ENCODE measurements around the gene CYB5A.
A peak's percentile ranks its signal among the peaks of the same experiment; 100 is the strongest.
"Not testable (repeated sequence)": the region's sequence is repeated elsewhere in the genome, so short reads cannot be mapped to it uniquely, and the experiment has no call there.

CYB5A gene

DNA sequence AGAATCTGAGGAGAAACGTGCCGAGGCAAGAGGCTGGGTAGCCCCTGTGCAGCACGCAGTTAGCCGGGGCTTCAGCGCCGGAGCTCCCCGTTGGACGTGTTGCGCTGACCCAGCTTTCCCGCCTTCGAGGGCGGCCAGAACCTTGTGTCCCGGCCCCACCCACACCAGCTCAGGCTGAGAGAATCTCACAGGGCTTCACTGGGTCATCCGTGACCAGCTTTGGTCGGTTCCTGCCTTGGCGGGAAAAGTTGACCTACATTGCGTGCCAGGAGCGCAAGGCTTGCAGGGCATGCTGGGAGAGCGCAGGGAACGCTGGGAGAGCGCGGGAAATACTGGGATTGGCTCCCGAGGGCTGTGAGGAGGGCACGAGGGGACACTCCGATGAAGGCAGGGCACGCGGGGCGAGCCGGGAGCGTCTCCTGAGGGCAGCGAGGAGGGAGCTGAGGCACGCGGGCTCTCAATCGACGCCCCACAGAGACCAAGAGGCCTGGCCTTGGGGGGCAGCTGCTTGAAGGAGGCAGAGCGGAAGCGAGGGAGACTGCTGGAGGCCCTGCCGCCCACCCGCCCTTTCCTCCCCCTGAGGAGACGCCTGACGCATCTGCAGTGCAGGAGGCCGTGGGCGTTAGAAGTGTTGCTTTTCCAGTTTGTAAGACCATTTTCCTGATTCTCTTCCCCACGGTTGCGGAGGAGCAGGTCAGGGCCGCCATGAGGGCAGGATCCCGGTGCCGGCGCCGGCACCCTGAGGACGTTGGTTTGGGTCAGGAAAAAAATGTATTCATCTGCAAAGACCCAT, 23.9 kb upstream of the CYB5A start, which contains the start of gene C18orf63:
Gene C18orf63, plus strand, starts transcription at position 376 of the 793 bp plus-strand sequence. CDS start 2,027 bp downstream, outside the sequence.
- in situ Hi-C loops (cut with HindIII; ENCODE audit: low pct_unique_long_range_greater_than_20kb, low sequenced_read_pairs) = no loop called here
- TF ChIP-seq JUND (IDR thresholded peaks at IDR 0.05; ENCODE audit: low read depth) = no peak
- no peak for DNase-seq (ENCODE audit: low read depth in 1 of 2, low spot score in 1 of 2)

GRCh38 chr18:74314759-74315463, 23.1 kb upstream of the CYB5A start:
- no peak for TF ChIP-seq JUND (IDR thresholded peaks at IDR 0.05; ENCODE audit: low read depth)
- in situ Hi-C loops (cut with HindIII; ENCODE audit: low pct_unique_long_range_greater_than_20kb, low sequenced_read_pairs) = no loop called here

GRCh38 chr18:74311000-74311399, 19.2 kb upstream of the CYB5A start:
- in situ Hi-C loops (cut with HindIII; ENCODE audit: low pct_unique_long_range_greater_than_20kb, low sequenced_read_pairs) = no loop called here
- no peak for DNase-seq (ENCODE audit: low read depth in 1 of 2, low spot score in 1 of 2)
- no peak for TF ChIP-seq JUND (IDR thresholded peaks at IDR 0.05; ENCODE audit: low read depth)

More at GRCh38 chr18:74314759-74315463, 23.1 kb upstream of the CYB5A start:
- no peak for DNase-seq (ENCODE audit: low read depth in 1 of 2, low spot score in 1 of 2)

DNA sequence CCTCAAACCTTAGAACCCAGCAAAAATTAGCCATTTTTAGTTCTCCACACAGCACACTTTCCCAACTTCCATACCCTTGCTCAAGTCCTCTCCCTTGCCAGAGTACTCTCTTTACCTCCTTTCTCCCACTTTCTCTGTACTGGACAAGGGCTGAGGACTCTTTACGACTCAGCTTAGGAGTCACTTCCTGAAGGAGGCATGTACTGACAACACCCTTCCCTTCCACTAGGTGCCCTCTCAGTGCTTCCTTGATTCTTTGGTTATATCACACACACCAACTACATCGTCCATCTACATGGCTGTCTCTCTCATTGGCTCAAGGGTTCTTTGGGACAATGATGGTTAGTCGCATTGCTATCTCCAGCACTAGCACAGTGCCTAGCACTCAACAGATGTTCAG, 18.6 kb upstream of the CYB5A start:
- no peak for TF ChIP-seq JUND (IDR thresholded peaks at IDR 0.05; ENCODE audit: low read depth)
- DNase-seq (ENCODE audit: low read depth in 1 of 2, low spot score in 1 of 2) = peak in 1 of 2 experiments; percentile 79
- in situ Hi-C loops (cut with HindIII; ENCODE audit: low pct_unique_long_range_greater_than_20kb, low sequenced_read_pairs) = no loop called here

- no peak for DNase-seq (ENCODE audit: low read depth in 1 of 2, low spot score in 1 of 2)
- no peak for TF ChIP-seq JUND (IDR thresholded peaks at IDR 0.05; ENCODE audit: low read depth)
- in situ Hi-C loops (cut with HindIII; ENCODE audit: low pct_unique_long_range_greater_than_20kb, low sequenced_read_pairs) = no loop called here
Observed at GRCh38 chr18:74303936-74304335, 12.2 kb upstream of the CYB5A start.

- TF ChIP-seq JUND (IDR thresholded peaks at IDR 0.05; ENCODE audit: low read depth) = no peak
- in situ Hi-C loops (cut with HindIII; ENCODE audit: low pct_unique_long_range_greater_than_20kb, low sequenced_read_pairs) = no loop called here
- no peak for DNase-seq (ENCODE audit: low read depth in 1 of 2, low spot score in 1 of 2)
Observed at GRCh38 chr18:74303306-74303705, 11.5 kb upstream of the CYB5A start.

DNA sequence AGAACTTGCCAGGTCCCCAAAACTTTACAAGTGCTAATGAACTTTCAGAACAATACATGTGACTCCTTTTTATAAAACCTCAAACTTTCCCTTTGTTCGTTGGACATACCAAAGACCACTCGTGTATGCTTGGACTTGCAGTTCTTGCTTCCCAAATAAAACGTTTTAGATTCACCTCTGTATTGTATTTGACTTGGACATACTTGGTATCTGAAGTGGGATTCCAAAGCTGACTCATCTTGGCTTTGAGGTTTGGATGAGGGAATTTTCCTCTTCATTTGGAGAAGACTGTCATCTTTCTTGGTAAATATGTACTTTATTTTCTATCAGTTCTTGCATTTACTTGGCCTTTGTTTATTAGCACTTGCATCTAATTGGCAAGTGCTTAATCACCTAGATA, 8.0 kb upstream of the CYB5A start:
- in situ Hi-C loops (cut with HindIII; ENCODE audit: low pct_unique_long_range_greater_than_20kb, low sequenced_read_pairs) = no loop called here
- DNase-seq (ENCODE audit: low read depth in 1 of 2, low spot score in 1 of 2) = no peak
- no peak for TF ChIP-seq JUND (IDR thresholded peaks at IDR 0.05; ENCODE audit: low read depth)

- in situ Hi-C loops (cut with HindIII; ENCODE audit: low pct_unique_long_range_greater_than_20kb, low sequenced_read_pairs) = no loop called here
- TF ChIP-seq JUND (IDR thresholded peaks at IDR 0.05; ENCODE audit: low read depth) = no peak
- no peak for DNase-seq (ENCODE audit: low read depth in 1 of 2, low spot score in 1 of 2)
Observed at GRCh38 chr18:74299162-74299561, 7.4 kb upstream of the CYB5A start.

- in situ Hi-C loops (cut with HindIII; ENCODE audit: low pct_unique_long_range_greater_than_20kb, low sequenced_read_pairs) = no loop called here
- no peak for DNase-seq (ENCODE audit: low read depth in 1 of 2, low spot score in 1 of 2)
- TF ChIP-seq JUND (IDR thresholded peaks at IDR 0.05; ENCODE audit: low read depth) = no peak
Observed at GRCh38 chr18:74294526-74294925, 2.8 kb upstream of the CYB5A start.

- DNase-seq (ENCODE audit: low read depth in 1 of 2, low spot score in 1 of 2); in situ Hi-C loops (cut with HindIII; ENCODE audit: low pct_unique_long_range_greater_than_20kb, low sequenced_read_pairs): not testable (repeated sequence)
Observed at GRCh38 chr18:74292982-74293381, 1.2 kb upstream of the CYB5A start.

DNA sequence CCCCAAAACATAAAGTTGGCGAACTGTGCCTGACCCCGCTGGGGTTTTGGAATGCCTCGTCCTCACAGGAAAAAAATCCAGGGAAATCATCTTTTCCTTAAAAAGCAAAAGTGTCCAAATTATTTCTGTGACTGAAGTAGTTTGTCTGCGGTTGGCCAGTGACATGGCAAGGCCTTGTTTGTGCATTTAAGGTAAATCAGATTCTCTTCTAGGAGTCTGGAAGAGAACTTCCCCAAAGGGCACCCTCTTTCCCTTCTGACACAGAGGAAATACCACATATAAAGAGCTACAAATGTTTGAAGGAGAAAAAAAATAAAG, 737 bp upstream of the CYB5A start:
- in situ Hi-C loops (cut with HindIII; ENCODE audit: low pct_unique_long_range_greater_than_20kb, low sequenced_read_pairs) = no loop called here
- TF ChIP-seq JUND (IDR thresholded peaks at IDR 0.05; ENCODE audit: low read depth) = no peak
- DNase-seq (ENCODE audit: low read depth in 1 of 2, low spot score in 1 of 2) = no peak

DNA sequence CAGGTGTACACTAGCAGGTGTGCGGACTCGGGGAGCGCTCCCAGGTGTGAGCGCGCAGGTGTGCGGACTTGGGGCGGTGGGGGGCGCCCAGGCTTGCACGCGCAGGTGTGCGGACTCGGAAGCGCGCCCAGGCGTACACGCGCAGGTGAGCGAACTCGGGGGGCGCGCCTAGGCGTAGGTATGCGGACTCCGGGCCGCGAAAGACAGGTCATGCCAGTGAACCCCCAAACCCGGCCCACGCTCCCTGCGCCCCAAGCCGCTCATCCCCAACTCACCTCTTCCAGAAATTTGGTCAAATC, 342 bp downstream of the CYB5A start:
- DNase-seq (ENCODE audit: low read depth in 1 of 2, low spot score in 1 of 2) = no peak
- TF ChIP-seq JUND (IDR thresholded peaks at IDR 0.05; ENCODE audit: low read depth) = no peak
- in situ Hi-C loops (cut with HindIII; ENCODE audit: low pct_unique_long_range_greater_than_20kb, low sequenced_read_pairs) = no loop called here

DNA sequence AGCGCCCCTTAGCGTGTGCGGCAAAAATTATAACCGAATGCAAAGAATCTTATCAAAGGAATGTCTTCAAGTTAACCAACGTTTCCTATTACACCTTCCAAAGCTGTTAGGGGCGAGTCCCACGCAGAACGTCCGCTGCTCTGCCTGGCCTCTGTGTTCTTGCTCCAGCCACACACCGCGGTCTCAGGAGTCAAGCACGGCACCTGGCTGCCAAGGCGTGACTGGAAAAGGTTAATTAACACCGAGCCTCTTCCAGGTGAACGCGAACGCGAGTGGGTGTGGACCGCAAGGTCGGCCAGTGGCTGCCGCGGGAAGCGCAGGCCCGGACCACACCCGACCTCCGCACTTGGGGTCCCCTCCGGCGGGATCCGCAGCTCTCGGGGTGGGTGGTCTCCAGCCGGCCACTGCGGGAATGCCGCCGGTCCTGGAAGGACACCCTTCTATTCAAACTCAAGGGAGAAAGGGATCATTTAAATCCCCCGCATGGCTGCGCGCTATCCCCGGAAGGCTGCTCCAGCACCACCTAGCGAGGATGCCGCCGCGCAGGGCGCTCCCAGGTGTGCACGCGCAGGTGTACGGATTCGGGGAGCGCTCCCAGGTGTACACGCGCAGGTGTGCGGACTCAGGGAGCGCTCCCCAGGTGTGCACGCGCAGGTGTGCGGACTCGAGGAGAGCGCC, 830 bp downstream of the CYB5A start:
- no peak for TF ChIP-seq JUND (IDR thresholded peaks at IDR 0.05; ENCODE audit: low read depth)
- in situ Hi-C loops (cut with HindIII; ENCODE audit: low pct_unique_long_range_greater_than_20kb, low sequenced_read_pairs) = no loop called here
- peak; percentile 41 to 88 for DNase-seq (ENCODE audit: low read depth in 1 of 2, low spot score in 1 of 2)

Data from T47D (cell line).